Gastrocnemius medialis (tissue), 4 donors: ENCODE data around the gene TMC8.

Experiments used
- POLR2A ChIP-seq, 2 donors: fragments of 450-650 bp; IDR thresholded peaks; one replicate each; pipeline ENCODE4 v1.6.1; 2017; ENCODE audit warnings: antibody characterized with exemption in 2 of 2, mild to moderate bottlenecking in 2 of 2, moderate library complexity in 2 of 2
- TF ChIP-seq, protein P1 (sequence below), 5 experiments: fragments of 450-650 bp in 3 of 5; fragments of 200-600 bp in 2 of 5; sonication (generic) in 2 of 5; IDR thresholded peaks in 4 of 5; conservative IDR thresholded peaks in 1 of 5; 1 replicate in 4 of 5; 2 replicates in 1 of 5; pipeline ENCODE4 v1.5.1; 2016 to 2019; ENCODE audit warnings: antibody characterized with exemption in 5 of 5, mild to moderate bottlenecking in 3 of 5, moderate library complexity in 3 of 5

DNA sequence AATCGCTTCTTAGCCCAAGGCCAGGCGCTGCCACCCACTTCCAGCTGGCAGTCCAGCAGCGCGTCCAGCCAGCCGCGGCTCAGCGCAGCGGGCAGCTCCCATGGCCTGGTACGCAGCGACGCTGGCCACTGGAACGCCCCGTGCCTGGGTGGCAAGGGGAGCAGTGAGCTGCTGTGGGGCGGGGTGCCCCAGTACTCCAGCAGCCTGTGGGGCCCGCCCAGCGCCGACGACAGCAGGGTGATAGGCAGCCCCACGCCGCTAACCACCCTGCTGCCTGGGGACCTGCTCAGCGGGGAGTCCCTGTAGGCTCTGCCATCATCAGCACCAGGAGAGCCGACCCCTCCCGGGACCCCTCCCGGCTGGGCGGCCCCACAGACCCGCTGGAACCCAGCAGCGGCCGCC is 26.0 kb upstream of the TMC8 start:
- TF ChIP-seq, protein P1, sequence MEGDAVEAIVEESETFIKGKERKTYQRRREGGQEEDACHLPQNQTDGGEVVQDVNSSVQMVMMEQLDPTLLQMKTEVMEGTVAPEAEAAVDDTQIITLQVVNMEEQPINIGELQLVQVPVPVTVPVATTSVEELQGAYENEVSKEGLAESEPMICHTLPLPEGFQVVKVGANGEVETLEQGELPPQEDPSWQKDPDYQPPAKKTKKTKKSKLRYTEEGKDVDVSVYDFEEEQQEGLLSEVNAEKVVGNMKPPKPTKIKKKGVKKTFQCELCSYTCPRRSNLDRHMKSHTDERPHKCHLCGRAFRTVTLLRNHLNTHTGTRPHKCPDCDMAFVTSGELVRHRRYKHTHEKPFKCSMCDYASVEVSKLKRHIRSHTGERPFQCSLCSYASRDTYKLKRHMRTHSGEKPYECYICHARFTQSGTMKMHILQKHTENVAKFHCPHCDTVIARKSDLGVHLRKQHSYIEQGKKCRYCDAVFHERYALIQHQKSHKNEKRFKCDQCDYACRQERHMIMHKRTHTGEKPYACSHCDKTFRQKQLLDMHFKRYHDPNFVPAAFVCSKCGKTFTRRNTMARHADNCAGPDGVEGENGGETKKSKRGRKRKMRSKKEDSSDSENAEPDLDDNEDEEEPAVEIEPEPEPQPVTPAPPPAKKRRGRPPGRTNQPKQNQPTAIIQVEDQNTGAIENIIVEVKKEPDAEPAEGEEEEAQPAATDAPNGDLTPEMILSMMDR (IDR thresholded peaks at IDR 0.05 in 4 of 5, conservative IDR thresholded peaks at IDR 0.05 in 1 of 5) = no peak
- TF ChIP-seq POLR2A (IDR thresholded peaks at IDR 0.05) = no peak
